Esophagus (tissue), 2 donors: ENCODE measurements around the gene SYTL3. TPM values are rescaled to one million over a fixed set of nuclear protein-coding genes. Genes with fewer than 3 reads are reported as not detected.

ENCODE experiments used
- H3K27ac ChIP-seq, 2 donors: one replicate each; pipeline ENCODE4 v1.5.1; 2013; ENCODE audit warnings: low read depth in 2 of 2, mild to moderate bottlenecking in 2 of 2, inconsistent platforms in 1 of 2, low read length in 1 of 2, moderate library complexity in 1 of 2
- H3K27me3 ChIP-seq, 2 donors: one replicate each; pipeline ENCODE4 v1.6.1; 2013; ENCODE audit warnings: low read length in 2 of 2, control low read depth in 1 of 2, mild to moderate bottlenecking in 1 of 2; ENCODE audit not compliant: insufficient read depth in 2 of 2, control insufficient read depth in 1 of 2
- H3K36me3 ChIP-seq, 2 donors: one replicate each; pipeline ENCODE4 v1.6.1; 2013; ENCODE audit warnings: low read length in 1 of 2; ENCODE audit not compliant: control insufficient read depth in 2 of 2, insufficient read depth in 2 of 2
- H3K4me1 ChIP-seq, 2 donors: one replicate each; pipeline ENCODE4 v1.6.1; 2013; ENCODE audit warnings: low read length in 1 of 2; ENCODE audit not compliant: control insufficient read depth in 2 of 2, insufficient read depth in 2 of 2
- H3K4me3 ChIP-seq, 2 donors: one replicate each; pipeline ENCODE4 v1.5.1; 2013; ENCODE audit warnings: low read length in 2 of 2, mild to moderate bottlenecking in 2 of 2, low read depth in 1 of 2, moderate library complexity in 1 of 2
- H3K9me3 ChIP-seq, 2 donors: one replicate each; pipeline ENCODE4 v1.6.1; 2013; ENCODE audit warnings: mild to moderate bottlenecking in 2 of 2, low read depth in 1 of 2, low read length in 1 of 2, moderate library complexity in 1 of 2; ENCODE audit not compliant: control insufficient read depth in 2 of 2, insufficient read depth in 1 of 2
- WGBS, 2 donors: extraction: QIAGEN DNeasy Blood & Tissue Kit; methylation state at CpG; one replicate each; pipeline ENCODE4 v1.1.7; 2013; 5-methylcytosine and 5-hydroxymethylcytosine counted together
- polyA plus RNA-seq, 2 donors: library from polyadenylated mRNA; stranded (reverse); fragments of 200-250 nt; gene quantifications; one replicate each; pipeline ENCODE4 v1.2.3, GENCODE V29; 2013
- donor health status: healthy with polysubstance abuse.
- donor health status: Bipolar disorder and iron deficiency.

SYTL3 gene
- polyA plus RNA-seq, 2 donors: 2.4 to 2.6 TPM

DNA sequence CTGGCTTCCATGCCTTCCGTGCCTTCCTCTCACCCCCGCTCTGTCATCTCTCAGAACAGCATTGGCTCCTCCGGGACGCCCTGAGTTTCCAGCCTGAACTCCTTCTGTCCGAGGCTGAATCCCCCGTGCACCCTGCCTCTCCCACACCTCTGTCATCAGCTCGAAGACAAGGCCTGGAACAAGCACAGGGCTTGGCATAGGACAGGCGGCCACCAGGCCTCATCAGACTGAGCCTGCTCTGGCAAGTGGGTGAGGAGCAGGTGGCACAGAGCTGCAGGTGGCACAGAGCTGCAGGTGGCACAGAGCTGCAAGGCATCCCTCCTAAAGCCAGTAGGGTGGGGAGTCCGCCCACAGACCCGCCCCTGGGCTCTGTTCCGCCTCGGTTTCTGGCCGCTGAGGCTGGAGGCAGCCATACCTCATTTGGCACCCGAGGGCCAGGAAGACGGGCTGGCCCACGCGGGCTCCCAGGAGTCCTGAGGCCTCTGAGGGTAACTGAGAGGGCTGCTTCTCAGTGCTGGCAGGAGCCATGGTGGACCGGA is 109.2 kb downstream of the SYTL3 start:
- H3K36me3 ChIP-seq: peaks cover 0 to 3% of the 10 kb centered on the region in 2 donors
- WGBS, 2 donors: 62 to 74% methylated on average over 18 of the region's 18 CpGs
- H3K9me3 ChIP-seq: no peaks in the 10 kb centered on the region
- H3K27ac ChIP-seq: peak overlapping the region in 1 of 2 donors; percentile 38
- peaks cover 0 to 4% of the 10 kb centered on the region in 2 donors for H3K4me1 ChIP-seq
- no peak overlapping the region for H3K4me3 ChIP-seq
- no peaks in the 10 kb centered on the region for H3K27me3 ChIP-seq

DNA sequence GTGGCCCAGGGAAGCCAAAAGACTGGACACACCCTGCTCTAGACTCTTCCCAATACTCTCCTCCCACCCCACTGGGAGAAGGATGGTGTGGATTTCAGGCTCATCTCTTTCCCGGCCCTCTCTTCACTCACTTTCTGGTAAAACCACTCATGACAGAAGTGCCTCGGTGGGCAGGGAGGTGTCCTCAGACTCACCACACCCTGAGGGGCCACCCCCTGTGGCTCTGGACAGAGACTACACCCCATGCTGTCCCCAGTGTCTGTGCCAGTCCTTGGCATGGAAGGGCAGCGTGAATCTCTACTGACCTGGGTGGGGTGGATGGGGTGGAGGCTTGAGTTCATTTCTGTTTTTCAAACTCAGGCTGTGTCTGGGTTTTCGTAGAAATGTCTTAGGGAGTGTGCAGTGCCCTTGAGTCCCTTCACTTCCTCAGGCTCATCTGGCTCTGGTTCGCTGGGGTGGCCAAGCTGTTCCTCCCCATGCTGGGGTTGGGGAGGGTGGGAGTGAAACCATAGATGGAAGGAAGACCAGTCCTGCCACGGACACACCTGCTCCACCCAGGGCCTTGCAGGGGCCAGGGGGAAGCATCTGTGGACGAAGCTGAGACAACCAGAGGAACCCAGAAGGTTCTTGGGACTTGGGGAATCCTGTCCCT is 110.2 kb downstream of the SYTL3 start:
- peaks cover 0 to 9% of the 10 kb centered on the region in 2 donors for H3K36me3 ChIP-seq
- H3K4me1 ChIP-seq: peaks cover 0 to 4% of the 10 kb centered on the region in 2 donors
- no peaks in the 10 kb centered on the region for H3K9me3 ChIP-seq
- peak overlapping the region in 1 of 2 donors; percentile 53 for H3K27ac ChIP-seq
- no peaks in the 10 kb centered on the region for H3K27me3 ChIP-seq
- H3K4me3 ChIP-seq: no peak overlapping the region
- whole genome bisulfite sequencing, 2 donors: 81 to 84% methylated on average over 7 of the region's 7 CpGs

DNA sequence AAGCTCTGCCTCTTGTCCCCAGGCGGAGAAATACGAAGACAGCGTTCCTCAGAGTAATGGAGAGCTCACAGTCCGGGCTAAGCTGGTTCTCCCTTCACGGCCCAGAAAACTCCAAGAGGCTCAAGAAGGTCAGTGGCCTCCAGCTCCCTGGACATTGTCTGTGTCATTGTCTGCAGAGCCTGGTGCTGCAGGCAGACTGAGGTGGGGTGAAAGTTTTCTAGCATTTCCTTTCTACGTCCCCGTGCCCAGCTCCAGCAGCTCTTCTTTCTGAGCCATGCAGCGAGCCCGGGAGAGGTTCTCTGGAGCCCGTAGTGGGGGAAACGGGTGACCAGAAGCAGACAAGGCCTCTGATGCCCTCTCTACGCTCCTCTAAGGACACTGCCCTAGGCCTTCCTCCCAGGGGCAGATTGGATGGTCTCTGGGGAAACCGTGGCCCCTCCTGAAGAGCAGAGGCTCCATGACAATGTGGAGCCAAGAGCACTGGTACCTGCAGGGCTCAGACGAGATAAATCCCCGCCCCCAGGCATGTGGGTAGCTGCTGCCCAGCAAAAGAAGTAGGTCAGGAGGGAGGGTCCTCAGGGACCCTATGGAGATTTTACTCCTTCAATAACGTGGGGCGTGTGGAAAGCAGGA is 110.9 kb downstream of the SYTL3 start:
- H3K4me1 ChIP-seq: peaks cover 0 to 4% of the 10 kb centered on the region in 2 donors
- H3K27ac ChIP-seq: peak overlapping the region in 1 of 2 donors; percentile 53
- no peaks in the 10 kb centered on the region for H3K27me3 ChIP-seq
- WGBS, 2 donors: 77 to 83% methylated on average over 17 of the region's 17 CpGs
- H3K4me3 ChIP-seq: no peak overlapping the region
- peaks cover 3 to 13% of the 10 kb centered on the region in 2 donors for H3K36me3 ChIP-seq
- no peaks in the 10 kb centered on the region for H3K9me3 ChIP-seq

DNA sequence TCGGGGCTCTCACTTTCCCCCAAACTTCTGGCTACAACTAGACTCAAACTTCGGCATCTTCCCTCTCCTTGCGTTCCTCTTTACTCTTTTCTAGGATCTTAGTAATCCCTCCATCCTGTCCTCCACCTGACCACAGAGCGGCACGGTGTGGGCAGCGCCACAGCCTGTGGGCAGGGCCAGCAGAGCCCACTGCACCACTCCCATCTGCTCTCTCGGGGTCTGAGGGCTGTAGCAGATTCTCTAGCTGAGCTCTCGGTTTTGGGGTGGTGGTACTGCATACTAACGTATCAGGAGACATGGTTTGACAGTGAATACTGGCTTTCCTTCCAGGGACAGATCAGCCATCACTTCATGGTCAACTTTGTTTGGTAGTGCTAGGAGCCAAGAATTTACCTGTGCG is 111.9 kb downstream of the SYTL3 start:
- H3K27me3 ChIP-seq: no peaks in the 10 kb centered on the region
- H3K36me3 ChIP-seq: peaks cover 5 to 16% of the 10 kb centered on the region in 2 donors
- H3K4me1 ChIP-seq: peaks cover 0 to 4% of the 10 kb centered on the region in 2 donors
- H3K9me3 ChIP-seq: no peaks in the 10 kb centered on the region
- 93 to 94% methylated on average over 10 of the region's 10 CpGs for WGBS, 2 donors
- no peak overlapping the region for H3K4me3 ChIP-seq
- H3K27ac ChIP-seq: no peak overlapping the region

DNA sequence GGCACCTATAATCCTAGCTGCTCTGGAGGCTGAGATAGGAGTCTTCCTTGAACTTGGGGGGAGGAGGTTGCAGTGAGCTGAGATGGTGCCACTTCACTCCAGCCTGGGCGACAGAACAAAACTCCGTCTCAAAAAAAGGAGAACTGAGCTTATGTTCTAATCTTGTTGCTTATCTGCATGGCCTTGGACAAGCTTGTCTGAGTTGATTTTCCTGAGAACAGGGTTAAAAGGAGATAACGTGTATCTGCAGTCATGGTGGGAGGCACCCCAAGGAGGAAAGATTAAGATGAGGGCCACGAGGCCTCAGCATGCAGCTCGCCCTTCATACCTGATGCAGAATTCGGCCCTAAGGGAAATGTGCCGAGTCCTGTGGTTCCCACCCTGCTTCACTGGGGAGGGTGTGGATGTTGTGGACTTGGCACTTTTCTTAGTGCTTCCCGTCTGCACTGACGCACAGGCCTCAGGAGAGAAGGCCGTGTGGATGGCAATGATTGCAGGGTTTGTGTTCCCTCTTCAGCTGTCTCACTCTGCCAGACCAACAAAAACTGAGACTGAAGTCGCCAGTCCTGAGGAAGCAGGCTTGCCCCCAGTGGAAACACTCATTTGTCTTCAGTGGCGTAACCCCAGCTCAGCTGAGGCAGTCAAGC is 113.1 kb downstream of the SYTL3 start:
- Histone ChIP-seq H3K4me1 (peaks cover 2 to 4% of the 10 kb centered on the region in 2 donors), H3K36me3 (peaks cover 12 to 27% of the 10 kb centered on the region in 2 donors), H3K27me3 (no peaks in the 10 kb centered on the region), H3K9me3 (no peaks in the 10 kb centered on the region), H3K4me3 (no peak overlapping the region), H3K27ac (peak overlapping the region in 1 of 2 donors; percentile 50)
- 66% methylated on average over 12 of the region's 12 CpGs for WGBS, 2 donors

DNA sequence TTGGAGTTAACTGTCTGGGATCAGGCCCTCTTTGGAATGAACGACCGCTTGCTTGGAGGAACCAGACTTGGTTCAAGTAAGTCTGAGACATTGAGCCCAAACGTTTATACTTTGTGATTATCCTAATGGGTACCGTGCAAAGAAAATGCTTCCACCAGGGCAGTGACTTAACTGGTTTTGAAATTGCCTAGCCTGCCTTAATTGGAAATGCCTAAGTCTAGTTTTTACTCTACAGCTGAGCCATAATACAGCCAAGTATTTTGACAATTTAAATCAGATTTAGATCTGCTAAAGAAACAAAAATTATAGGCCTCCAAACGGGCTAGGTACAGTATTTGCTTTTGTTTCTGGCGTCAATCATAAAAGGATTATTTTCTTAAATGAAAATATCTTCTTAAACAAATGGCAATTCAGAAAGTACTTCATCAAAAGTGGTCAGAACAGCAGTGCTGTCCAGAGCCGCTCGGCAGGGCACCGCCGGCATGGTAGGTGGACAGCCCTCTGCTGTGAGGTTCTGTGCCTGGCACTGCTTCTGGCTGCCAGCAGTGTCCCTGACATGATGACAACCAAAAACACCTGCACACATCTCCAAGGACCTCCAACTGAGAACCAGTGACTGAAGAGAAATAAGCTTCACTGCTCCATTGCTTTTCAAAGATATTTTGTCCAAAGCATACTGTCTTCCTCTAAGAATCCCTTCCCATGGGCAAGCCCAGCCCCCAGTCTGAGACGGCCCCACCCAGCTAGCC is 113.8 kb downstream of the SYTL3 start:
- whole genome bisulfite sequencing, 2 donors: 56 to 64% methylated on average over 11 of the region's 11 CpGs

DNA sequence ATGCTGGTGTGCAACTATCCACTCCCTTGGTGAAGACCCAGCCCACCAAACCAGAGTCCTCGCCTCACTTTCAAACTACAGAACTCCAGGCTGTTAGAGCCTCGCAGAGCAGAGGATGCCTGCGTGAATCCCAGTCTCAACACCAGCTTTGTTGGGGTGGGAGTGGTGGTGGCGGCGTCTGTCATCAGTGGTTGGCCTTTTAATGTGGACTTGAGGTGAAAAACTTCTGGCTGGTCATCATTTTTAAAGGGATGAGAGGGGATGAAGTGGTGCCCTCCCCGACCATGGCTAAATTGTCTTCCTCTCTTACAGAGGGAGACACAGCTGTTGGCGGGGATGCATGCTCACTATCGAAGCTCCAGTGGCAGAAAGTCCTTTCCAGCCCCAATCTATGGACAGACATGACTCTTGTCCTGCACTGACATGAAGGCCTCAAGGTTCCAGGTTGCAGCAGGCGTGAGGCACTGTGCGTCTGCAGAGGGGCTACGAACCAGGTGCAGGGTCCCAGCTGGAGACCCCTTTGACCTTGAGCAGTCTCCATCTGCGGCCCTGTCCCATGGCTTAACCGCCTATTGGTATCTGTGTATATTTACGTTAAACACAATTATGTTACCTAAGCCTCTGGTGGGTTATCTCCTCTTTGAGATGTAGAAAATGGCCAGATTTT is 114.5 kb downstream of the SYTL3 start:
- H3K4me1 ChIP-seq: peaks cover 2% of the 10 kb centered on the region in 2 donors
- H3K9me3 ChIP-seq: no peaks in the 10 kb centered on the region
- no peaks in the 10 kb centered on the region for H3K27me3 ChIP-seq
- peaks cover 16 to 41% of the 10 kb centered on the region in 2 donors for H3K36me3 ChIP-seq
- peak overlapping the region in 1 of 2 donors; percentile 20 for H3K27ac ChIP-seq
- WGBS, 2 donors: 90 to 94% methylated on average over 14 of the region's 14 CpGs
- no peak overlapping the region for H3K4me3 ChIP-seq

More for the DNA sequence above, 113.8 kb downstream of the SYTL3 start:
- H3K36me3 ChIP-seq: peaks cover 16 to 34% of the 10 kb centered on the region in 2 donors
- H3K4me1 ChIP-seq: peaks cover 2 to 4% of the 10 kb centered on the region in 2 donors
- H3K9me3 ChIP-seq: no peaks in the 10 kb centered on the region
- peak overlapping the region in 1 of 2 donors; percentile 50 for H3K27ac ChIP-seq
- H3K27me3 ChIP-seq: no peaks in the 10 kb centered on the region
- H3K4me3 ChIP-seq: no peak overlapping the region

DNA sequence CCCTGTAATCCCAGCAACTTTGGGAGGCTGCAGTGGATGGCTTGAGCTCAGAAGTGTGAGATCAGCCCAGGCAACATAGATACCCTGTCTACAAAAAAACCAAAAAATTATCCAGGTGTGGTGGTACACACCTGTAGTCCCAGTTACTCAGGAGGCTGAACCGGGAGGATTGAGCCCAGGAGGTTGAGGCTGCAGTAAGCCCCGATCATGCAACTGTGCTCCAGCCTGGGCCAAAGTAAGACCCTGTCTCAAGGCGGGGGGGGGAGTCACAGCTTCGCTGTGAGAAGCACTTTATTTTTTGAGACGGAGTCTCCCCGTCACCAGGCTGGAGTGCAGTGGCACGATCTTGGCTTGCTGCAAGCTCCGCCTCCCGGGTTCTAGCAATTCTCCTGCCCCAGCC is 115.1 kb downstream of the SYTL3 start:
- Histone ChIP-seq H3K4me1 (peaks cover 0 to 2% of the 10 kb centered on the region in 2 donors), H3K9me3 (no peaks in the 10 kb centered on the region), H3K27me3 (no peaks in the 10 kb centered on the region), H3K27ac (no peak overlapping the region), H3K4me3 (no peak overlapping the region), H3K36me3 (peaks cover 19 to 47% of the 10 kb centered on the region in 2 donors)
- 91 to 97% methylated on average over 9 of the region's 9 CpGs for WGBS, 2 donors
